HG02798 (cell line): ENCODE results near the gene SLC48A1.

ENCODE experiments used
- ATAC-seq: cut with Tn5 transposase; IDR thresholded peaks from one replicate; pipeline ENCODE4 v1.9.1; 2021; ENCODE audit warnings: mild to moderate bottlenecking; ENCODE audit not compliant: unreplicated experiment, poor library complexity

SLC48A1 gene

GRCh38 chr12:47743311-47743860 lies 29.7 kb upstream of the SLC48A1 start:
- ATAC-seq: no peak

GRCh38 chr12:47744005-47744651 lies 28.9 kb upstream of the SLC48A1 start:
- no peak for ATAC-seq

GRCh38 chr12:47744778-47745436 lies 28.1 kb upstream of the SLC48A1 start:
- ATAC-seq: no peak

GRCh38 chr12:47745485-47746041 lies 27.5 kb upstream of the SLC48A1 start:
- ATAC-seq: no peak

GRCh38 chr12:47746073-47746472 lies 27.0 kb upstream of the SLC48A1 start:
- no peak for ATAC-seq

GRCh38 chr12:47746523-47746922 lies 26.5 kb upstream of the SLC48A1 start:
- no peak for ATAC-seq

GRCh38 chr12:47747126-47747525 lies 25.9 kb upstream of the SLC48A1 start:
- ATAC-seq: peak; percentile 34

GRCh38 chr12:47747596-47748506 lies 25.2 kb upstream of the SLC48A1 start:
- no peak for ATAC-seq

- ATAC-seq: no peak
Observed at GRCh38 chr12:47748507-47748828, 24.6 kb upstream of the SLC48A1 start.

- ATAC-seq: no peak
Observed at GRCh38 chr12:47748899-47749298, 24.1 kb upstream of the SLC48A1 start.

- ATAC-seq: no peak
Observed at GRCh38 chr12:47750229-47750798, 22.7 kb upstream of the SLC48A1 start.

GRCh38 chr12:47750916-47751470 lies 22.0 kb upstream of the SLC48A1 start:
- ATAC-seq: no peak

- ATAC-seq: no peak
Observed at GRCh38 chr12:47751561-47751960, 21.5 kb upstream of the SLC48A1 start.

GRCh38 chr12:47752121-47752520 lies 20.9 kb upstream of the SLC48A1 start:
- no peak for ATAC-seq

- ATAC-seq: no peak
Observed at GRCh38 chr12:47752552-47752951, 20.5 kb upstream of the SLC48A1 start.

GRCh38 chr12:47753021-47754001 lies 19.7 kb upstream of the SLC48A1 start:
- ATAC-seq: no peak

- ATAC-seq: no peak
Observed at GRCh38 chr12:47754126-47754525, 18.9 kb upstream of the SLC48A1 start.

- peak; percentile 32 for ATAC-seq
Observed at GRCh38 chr12:47754881-47755280, 18.2 kb upstream of the SLC48A1 start.
